ENCODE results near the gene NAV2. TPM values are rescaled to one million over a fixed set of nuclear protein-coding genes. Genes with fewer than 3 reads are reported as not detected.

The NAV2 gene
- total RNA-seq, 1 experiment from 2014 or later: 139 TPM

DNA sequence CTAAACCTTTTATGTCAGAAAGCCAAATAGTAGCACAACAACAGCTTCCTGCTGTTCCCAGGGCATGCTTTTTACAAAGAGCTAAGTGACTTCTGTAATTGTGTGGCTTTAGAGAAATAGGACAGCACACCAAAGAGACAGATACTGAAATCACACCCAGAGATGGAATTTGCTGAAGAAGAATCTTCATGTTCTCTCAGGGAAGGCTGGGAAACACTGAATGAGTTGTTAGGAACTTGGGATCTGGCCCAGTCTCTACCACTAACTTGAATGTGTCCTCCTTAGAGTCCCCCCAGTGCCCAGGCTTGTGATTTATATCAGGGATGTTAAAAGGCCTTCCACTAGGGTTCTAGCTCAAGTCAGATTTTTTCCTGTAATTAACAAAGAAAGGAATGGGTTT, 272.5 kb downstream of the NAV2 start:
- Mint-ChIP-seq H3K4me1 (ENCODE audit: insufficient read depth, unreplicated experiment) (peaks cover 56% of the 10 kb centered on the region), H3K27me3 (ENCODE audit: insufficient read depth, unreplicated experiment) (no peaks in the 10 kb centered on the region), H3K9me3 (ENCODE audit: unreplicated experiment) (no peaks in the 10 kb centered on the region), H3K27ac (ENCODE audit: low read depth, unreplicated experiment) (peak overlapping the region; percentile 95), H3K36me3 (ENCODE audit: insufficient read depth, unreplicated experiment) (peaks cover 5% of the 10 kb centered on the region), H3K4me3 (ENCODE audit: unreplicated experiment) (no peak overlapping the region)
- CTCF ChIA-PET: interaction anchor here (0.5 to 3.6 kb wide), 4 partner anchors 10 to 42 kb away, joined by 3 to 12 read pairs (median 4); no protein-coding TSS in a partner anchor
- TF ChIP-seq, protein P1, sequence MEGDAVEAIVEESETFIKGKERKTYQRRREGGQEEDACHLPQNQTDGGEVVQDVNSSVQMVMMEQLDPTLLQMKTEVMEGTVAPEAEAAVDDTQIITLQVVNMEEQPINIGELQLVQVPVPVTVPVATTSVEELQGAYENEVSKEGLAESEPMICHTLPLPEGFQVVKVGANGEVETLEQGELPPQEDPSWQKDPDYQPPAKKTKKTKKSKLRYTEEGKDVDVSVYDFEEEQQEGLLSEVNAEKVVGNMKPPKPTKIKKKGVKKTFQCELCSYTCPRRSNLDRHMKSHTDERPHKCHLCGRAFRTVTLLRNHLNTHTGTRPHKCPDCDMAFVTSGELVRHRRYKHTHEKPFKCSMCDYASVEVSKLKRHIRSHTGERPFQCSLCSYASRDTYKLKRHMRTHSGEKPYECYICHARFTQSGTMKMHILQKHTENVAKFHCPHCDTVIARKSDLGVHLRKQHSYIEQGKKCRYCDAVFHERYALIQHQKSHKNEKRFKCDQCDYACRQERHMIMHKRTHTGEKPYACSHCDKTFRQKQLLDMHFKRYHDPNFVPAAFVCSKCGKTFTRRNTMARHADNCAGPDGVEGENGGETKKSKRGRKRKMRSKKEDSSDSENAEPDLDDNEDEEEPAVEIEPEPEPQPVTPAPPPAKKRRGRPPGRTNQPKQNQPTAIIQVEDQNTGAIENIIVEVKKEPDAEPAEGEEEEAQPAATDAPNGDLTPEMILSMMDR (IDR thresholded peaks at IDR 0.05; ENCODE audit: unreplicated experiment): no peak
- POLR2A ChIA-PET: interaction anchor here (0.8 to 9.4 kb wide), 11 partner anchors 9 to 71 kb away, joined by 3 to 104 read pairs (median 4); no protein-coding TSS in a partner anchor
- no peak for DNase-seq (ENCODE audit: unreplicated experiment)
- no TSS peak for BruUV-seq (replicated peaks)
- intact Hi-C loops (cut with micrococcal nuclease): no loop called here

DNA sequence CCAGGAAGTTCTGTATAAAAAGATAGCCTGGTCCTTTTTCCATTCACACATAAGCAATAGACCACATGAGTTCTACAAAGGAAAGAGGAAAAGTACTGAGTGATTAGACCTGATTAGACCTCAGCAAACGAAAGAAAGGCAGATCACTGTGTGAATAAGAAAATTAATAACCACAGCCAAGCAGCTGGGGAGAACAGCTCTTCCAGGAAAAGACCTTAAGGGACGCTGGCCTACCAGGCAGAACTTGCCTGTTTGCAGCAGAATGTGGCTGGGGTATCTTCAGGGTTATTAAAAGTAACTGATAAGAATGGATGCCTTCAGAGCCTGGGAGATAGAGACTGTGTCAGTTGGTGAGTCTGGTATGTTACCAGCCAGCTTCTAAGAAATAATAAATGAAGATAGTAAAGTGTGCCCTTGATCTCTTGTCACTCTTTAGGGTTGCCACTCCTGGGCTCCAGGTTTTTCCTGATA, 274.7 kb downstream of the NAV2 start:
- Mint-ChIP-seq H3K9me3 (ENCODE audit: unreplicated experiment) (peaks cover 7% of the 10 kb centered on the region), H3K4me3 (ENCODE audit: unreplicated experiment) (no peak overlapping the region), H3K36me3 (ENCODE audit: insufficient read depth, unreplicated experiment) (peaks cover 5% of the 10 kb centered on the region), H3K4me1 (ENCODE audit: insufficient read depth, unreplicated experiment) (peaks cover 53% of the 10 kb centered on the region), H3K27me3 (ENCODE audit: insufficient read depth, unreplicated experiment) (no peaks in the 10 kb centered on the region), H3K27ac (ENCODE audit: low read depth, unreplicated experiment) (peak overlapping the region; percentile 98)
- CTCF ChIA-PET: interaction anchor here (0.6 to 3.6 kb wide), 5 partner anchors 22 to 81 kb away, joined by 3 to 12 read pairs (median 4); no protein-coding TSS in a partner anchor
- BruUV-seq (replicated peaks): no TSS peak
- TF ChIP-seq, protein P1 (IDR thresholded peaks at IDR 0.05; ENCODE audit: unreplicated experiment): no peak
- DNase-seq (ENCODE audit: unreplicated experiment): no peak
- intact Hi-C loops (cut with micrococcal nuclease): no loop called here
- POLR2A ChIA-PET: interaction anchor here (0.5 to 9.4 kb wide), 17 partner anchors 7 to 381 kb away, joined by 3 to 104 read pairs (median 8); no protein-coding TSS in a partner anchor

DNA sequence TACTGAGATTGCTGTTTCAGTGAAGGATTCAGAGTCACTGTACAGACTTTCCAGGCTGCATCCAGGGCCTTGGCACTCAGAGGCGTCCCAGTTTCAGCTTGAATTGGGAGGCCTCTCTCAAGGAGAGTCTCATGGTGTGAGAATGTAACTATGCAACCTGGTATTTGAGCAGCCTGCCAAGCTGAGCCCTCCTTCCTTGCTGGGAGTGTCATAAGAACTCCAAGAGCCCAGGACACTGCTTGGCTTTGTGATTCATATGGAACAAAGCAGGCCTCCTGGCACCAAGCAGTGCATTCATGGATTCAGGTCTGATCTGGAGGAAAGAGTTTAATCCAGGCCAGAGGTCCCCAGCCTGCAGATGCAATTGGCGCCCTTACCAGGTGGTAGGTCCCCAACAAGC, 276.0 kb downstream of the NAV2 start:
- Mint-ChIP-seq H3K4me1 (ENCODE audit: insufficient read depth, unreplicated experiment) (peaks cover 41% of the 10 kb centered on the region), H3K27ac (ENCODE audit: low read depth, unreplicated experiment) (peak overlapping the region; percentile 98), H3K9me3 (ENCODE audit: unreplicated experiment) (peaks cover 7% of the 10 kb centered on the region), H3K4me3 (ENCODE audit: unreplicated experiment) (no peak overlapping the region), H3K27me3 (ENCODE audit: insufficient read depth, unreplicated experiment) (no peaks in the 10 kb centered on the region), H3K36me3 (ENCODE audit: insufficient read depth, unreplicated experiment) (peaks cover 11% of the 10 kb centered on the region)
- TF ChIP-seq, protein P1 (IDR thresholded peaks at IDR 0.05; ENCODE audit: unreplicated experiment): no peak
- peak; percentile 53 for DNase-seq (ENCODE audit: unreplicated experiment)
- no TSS peak for BruUV-seq (replicated peaks)
- ChIA-PET POLR2A (interaction anchor here (0.6 to 7.5 kb wide), 22 partner anchors 8 to 379 kb away, joined by 3 to 70 read pairs (median 6); no protein-coding TSS in a partner anchor), CTCF (interaction anchor here (0.5 to 2.1 kb wide), 9 partner anchors 9 to 127 kb away, joined by 3 to 13 read pairs (median 3); no protein-coding TSS in a partner anchor)
- intact Hi-C loops (cut with micrococcal nuclease): loop anchor here (1.0 kb wide), 1 partner anchor 9 kb away; no protein-coding TSS in a partner anchor

DNA sequence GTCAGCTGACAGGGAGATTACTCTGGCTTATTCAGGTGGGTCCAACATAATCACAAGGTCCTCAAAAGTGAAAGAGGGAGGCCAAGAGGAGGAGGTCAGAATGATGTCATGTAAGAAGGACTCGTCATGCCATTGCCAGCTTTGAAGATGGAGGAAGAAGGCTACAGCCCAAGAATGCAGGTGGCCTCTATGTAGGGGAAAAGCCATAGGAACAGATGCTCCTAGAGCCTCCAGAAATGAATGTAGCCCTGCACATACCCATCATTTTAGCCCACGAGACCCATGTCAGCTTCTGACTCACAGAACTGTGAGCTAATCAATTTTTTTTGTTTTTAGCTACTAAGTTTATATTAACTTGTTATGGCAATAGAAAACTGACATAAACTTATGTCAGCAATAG, 276.6 kb downstream of the NAV2 start:
- ChIA-PET POLR2A (interaction anchor here (0.7 to 7.5 kb wide), 21 partner anchors 9 to 365 kb away, joined by 3 to 70 read pairs (median 6); no protein-coding TSS in a partner anchor), CTCF (interaction anchor here (0.6 to 2.1 kb wide), 9 partner anchors 9 to 126 kb away, joined by 3 to 13 read pairs (median 3); no protein-coding TSS in a partner anchor)
- Mint-ChIP-seq H3K9me3 (ENCODE audit: unreplicated experiment) (peaks cover 7% of the 10 kb centered on the region), H3K27ac (ENCODE audit: low read depth, unreplicated experiment) (peak overlapping the region; percentile 98), H3K4me1 (ENCODE audit: insufficient read depth, unreplicated experiment) (peaks cover 37% of the 10 kb centered on the region), H3K4me3 (ENCODE audit: unreplicated experiment) (no peak overlapping the region), H3K27me3 (ENCODE audit: insufficient read depth, unreplicated experiment) (no peaks in the 10 kb centered on the region), H3K36me3 (ENCODE audit: insufficient read depth, unreplicated experiment) (peaks cover 11% of the 10 kb centered on the region)
- TF ChIP-seq, protein P1 (IDR thresholded peaks at IDR 0.05; ENCODE audit: unreplicated experiment): no peak
- no peak for DNase-seq (ENCODE audit: unreplicated experiment)
- no TSS peak for BruUV-seq (replicated peaks)
- intact Hi-C loops (cut with micrococcal nuclease): no loop called here
